IPS-18c (cell line): ENCODE data around the gene BAAT.

Source experiments
- H3K4me3 ChIP-seq: 2 replicates; pipeline ENCODE4 v1.7.0; 2013; ENCODE audit warnings: low read depth, mild to moderate bottlenecking, low read length, moderate library complexity; ENCODE audit not compliant: insufficient read depth
- H3K9me3 ChIP-seq: one replicate; pipeline ENCODE4 v1.6.1; 2013; ENCODE audit warnings: mild to moderate bottlenecking, low read length, moderate library complexity; ENCODE audit not compliant: control insufficient read depth, insufficient read depth

Gene BAAT

DNA sequence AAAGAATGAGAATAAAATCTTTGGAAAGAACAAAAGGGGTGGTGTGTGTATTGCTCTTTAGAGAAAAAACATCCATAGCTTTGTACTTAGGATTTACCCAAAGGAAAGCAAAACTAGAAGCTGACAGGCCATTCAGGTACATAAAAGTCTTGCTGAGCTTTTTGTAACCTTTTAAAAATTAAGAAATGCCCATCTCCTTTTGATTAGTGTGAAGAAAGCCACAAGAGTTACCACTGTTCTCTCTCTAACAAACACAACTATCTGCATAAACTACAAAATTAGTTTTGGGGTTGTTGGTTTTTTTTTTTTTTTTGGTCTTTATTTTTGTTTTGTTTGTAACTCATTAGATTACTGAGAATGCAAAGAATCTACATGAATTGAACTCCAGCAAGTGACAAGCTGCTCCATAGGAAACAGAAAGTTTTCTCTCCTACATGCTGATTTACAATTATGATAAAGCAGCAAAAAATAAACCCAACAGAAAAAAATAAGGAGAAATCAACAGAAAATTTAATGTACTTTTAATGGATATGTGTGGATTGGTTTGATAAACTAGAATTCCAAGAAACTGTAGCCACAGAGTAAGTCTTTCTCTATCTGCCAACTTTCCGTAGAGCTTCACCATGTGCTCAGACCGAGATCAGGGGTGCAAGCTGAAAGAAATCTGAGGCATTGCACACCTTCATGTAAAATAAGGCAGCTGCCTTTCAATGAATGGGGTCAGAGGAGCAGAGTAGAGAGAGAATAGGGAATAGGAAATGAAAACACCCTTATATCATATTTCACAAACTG lies 12.3 kb downstream of the BAAT start:
- Histone ChIP-seq H3K9me3 (no peaks in the 10 kb centered on the region), H3K4me3 (no peak overlapping the region)

GRCh38 chr9:101371813-101372212 lies 13.0 kb downstream of the BAAT start:
- Histone ChIP-seq H3K4me3 (no peak overlapping the region), H3K9me3 (no peaks in the 10 kb centered on the region)

DNA sequence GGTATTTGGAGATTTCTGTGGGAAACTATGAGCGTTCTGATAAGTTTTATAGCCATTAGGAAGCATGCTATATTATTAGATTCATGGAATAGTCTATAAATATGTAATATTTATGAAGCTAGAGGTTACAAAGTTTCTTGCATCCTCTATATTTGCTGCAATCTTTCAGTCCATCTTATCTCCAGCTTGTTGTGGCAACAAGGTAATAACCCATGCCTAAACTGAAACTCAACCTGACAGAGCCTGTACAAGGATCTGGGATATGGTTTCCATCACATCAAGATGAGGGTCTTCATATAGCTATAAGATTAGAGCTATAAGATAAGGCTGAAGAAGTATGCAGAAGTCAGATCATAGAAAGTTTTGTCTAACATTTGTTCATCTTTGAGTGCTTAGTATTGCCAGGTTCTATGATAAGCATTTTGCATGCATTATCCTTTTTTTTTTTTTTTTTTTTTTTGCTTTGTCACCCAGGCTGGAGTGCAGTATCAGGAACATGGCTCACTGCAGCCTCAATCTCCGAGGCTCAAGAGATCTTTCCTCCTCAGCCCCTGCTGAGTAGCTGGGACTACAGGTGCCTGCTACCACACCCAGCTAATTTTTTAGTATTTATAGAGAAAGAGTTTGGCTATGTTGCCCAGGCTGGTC lies 14.8 kb downstream of the BAAT start:
- Histone ChIP-seq H3K4me3 (no peak overlapping the region), H3K9me3 (no peaks in the 10 kb centered on the region)

- Histone ChIP-seq H3K4me3 (no peak overlapping the region), H3K9me3 (no peaks in the 10 kb centered on the region)
Observed at GRCh38 chr9:101369286-101369685, 15.5 kb downstream of the BAAT start.

GRCh38 chr9:101367323-101367722 lies 17.5 kb downstream of the BAAT start:
- no peaks in the 10 kb centered on the region for H3K9me3 ChIP-seq
- no peak overlapping the region for H3K4me3 ChIP-seq

- H3K4me3 ChIP-seq, result no peak overlapping the region
- no peaks in the 10 kb centered on the region for H3K9me3 ChIP-seq
Observed at GRCh38 chr9:101366038-101366756, 18.6 kb downstream of the BAAT start.

GRCh38 chr9:101365181-101365580 lies 19.6 kb downstream of the BAAT start:
- H3K9me3 ChIP-seq, result no peaks in the 10 kb centered on the region
- no peak overlapping the region for H3K4me3 ChIP-seq

DNA sequence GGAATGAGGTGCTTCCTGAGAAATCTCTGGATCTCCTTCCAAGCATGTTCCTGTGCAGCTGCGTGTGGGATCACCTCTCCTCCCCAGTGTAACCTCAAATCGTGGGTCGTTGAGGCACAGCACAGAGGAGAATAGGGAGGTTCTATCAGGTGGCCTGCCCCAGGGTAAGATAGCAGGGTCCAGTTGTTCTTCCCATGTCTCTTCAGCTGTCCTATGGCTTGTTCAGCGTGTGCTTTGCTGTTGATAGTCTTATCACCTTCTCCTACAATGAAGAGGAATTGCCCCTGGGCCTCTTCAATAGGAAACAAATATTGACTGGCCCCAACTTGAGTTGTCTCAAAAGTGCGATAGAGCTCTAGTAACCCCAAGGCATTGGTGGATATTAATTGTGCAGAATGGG lies 22.4 kb downstream of the BAAT start:
- H3K4me3 ChIP-seq, result no peak overlapping the region
- H3K9me3 ChIP-seq, result no peaks in the 10 kb centered on the region

DNA sequence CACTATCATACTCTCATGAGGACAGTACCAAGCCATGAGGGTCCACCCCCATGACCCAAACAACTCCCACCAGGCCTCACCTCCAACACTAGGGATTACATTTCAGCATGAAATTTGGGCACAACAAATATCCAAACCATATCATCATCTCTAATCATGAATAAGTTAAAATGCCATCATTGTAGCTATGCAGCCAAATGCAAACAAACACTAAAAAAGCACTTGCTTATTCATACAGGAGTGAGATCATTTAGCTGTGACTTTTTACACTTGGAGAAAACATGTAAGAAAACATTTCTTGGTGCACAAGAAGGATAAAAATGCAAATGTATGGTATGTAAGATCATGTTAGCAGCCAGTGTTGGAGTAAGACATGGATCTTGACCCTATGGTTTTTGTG lies 24.2 kb downstream of the BAAT start:
- Histone ChIP-seq H3K9me3 (peaks cover 2% of the 10 kb centered on the region), H3K4me3 (no peak overlapping the region)

DNA sequence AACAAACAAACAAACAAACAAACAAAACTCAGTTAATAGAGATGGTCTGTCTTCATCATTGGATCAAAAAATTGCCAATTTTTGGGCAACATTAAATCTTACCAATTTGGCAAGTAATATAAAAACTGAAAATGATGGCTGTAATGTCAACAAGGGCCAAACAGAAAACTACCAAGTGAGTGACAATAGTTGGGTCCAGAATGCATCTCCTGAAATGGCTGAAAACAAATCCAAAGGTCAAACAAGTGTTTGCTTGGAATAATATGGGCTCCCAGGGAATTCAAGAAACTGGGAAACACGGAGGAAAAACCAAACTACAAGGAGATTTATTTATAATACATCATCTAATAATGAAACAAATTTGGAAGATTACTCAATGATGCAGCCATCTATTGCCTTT lies 25.1 kb downstream of the BAAT start:
- Histone ChIP-seq H3K4me3 (no peak overlapping the region), H3K9me3 (peaks cover 2% of the 10 kb centered on the region)

DNA sequence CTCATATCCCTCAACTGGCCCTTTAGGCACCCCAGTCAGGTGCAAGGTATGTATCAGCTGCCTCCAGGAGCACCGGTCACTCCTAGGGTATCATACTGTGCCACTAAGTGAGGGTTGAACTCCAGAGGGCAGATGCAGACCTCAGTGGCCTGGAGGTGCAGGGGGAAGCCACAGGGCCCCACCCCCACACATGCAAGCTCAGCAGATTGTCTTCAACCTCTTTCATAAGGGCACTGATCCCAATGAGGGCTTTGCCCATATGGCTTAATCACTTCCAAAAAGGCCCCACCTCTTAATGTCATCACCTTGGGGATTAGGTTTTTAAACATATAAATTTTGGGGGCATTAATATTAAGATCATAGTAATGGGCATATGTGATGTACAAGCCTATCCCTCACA lies 28.2 kb downstream of the BAAT start:
- no peak overlapping the region for H3K4me3 ChIP-seq
- peaks cover 2% of the 10 kb centered on the region for H3K9me3 ChIP-seq

- no peak overlapping the region for H3K4me3 ChIP-seq
Observed at GRCh38 chr9:101354765-101355708, 29.8 kb downstream of the BAAT start.

GRCh38 chr9:101354143-101354764 lies 30.6 kb downstream of the BAAT start:
- Histone ChIP-seq H3K9me3 (peaks cover 2% of the 10 kb centered on the region), H3K4me3 (no peak overlapping the region)

More at GRCh38 chr9:101354765-101355708, 29.8 kb downstream of the BAAT start:
- peaks cover 2% of the 10 kb centered on the region for H3K9me3 ChIP-seq

DNA sequence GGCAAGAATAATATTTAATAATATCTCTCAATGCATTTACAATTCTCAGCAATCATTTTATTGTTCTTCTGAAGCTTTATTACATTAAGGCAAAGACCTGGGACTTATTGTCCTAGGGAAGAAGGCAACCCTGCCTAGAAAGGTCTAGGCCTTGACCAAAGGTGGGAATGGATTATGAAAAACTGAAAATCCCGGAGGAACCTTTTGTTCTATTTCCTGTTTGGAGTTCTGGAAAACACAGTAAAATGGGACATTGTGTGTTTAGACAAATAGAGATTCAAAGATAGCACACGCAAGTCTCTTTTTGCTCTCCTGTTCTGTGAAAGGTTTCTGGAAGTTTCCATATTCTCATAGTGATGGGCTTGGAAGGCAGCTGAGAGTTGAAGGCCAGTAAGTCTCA lies 31.1 kb downstream of the BAAT start:
- Histone ChIP-seq H3K4me3 (no peak overlapping the region), H3K9me3 (peaks cover 2% of the 10 kb centered on the region)

DNA sequence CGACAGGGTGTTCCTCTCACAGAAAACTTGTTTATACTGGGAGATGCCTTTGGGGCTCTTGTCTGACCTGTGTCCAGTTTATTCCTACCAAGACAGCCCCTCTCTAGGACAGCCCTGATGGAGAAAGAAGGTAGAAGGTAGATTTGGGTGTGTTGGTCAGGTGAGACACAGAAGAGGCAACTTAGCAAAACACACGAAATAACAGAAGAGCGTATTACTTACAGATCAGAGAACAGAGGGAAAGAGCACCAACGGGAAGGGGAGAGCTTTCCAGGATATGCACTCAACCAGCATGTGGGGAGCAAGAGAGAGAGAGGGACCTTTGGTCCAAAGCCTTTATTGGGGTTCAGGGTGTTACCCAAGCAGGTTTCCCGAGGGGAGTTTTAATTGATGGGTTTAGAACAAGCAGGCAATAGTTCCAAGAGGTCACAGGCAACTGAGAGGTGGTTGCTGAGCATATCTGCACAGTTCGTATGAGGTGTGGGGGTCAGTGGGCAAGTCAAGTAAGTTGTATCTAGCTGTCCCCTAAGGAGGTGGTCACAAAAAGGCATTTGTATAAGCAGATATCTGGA lies 31.8 kb downstream of the BAAT start:
- peaks cover 2% of the 10 kb centered on the region for H3K9me3 ChIP-seq

DNA sequence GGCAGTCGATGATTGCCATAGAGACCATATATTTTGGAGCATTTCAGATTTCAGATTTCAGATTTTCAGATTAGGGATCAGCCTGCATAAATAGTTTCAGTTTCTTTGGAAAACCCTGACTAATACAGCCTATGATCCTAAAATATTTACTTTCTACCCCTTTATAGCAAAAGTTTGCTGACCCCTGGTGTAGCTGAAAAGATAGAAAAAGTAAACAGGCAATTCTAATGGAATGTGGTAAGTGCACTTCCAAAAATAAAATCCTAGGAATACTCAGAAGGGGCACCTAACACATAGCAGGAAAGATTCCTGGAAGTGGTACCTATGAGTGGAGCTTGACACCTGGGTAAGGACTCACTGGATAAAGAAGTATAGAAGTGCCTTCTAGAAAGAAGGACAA lies 34.5 kb downstream of the BAAT start:
- no peaks in the 10 kb centered on the region for H3K9me3 ChIP-seq
- no peak overlapping the region for H3K4me3 ChIP-seq

More for the DNA sequence above, 31.8 kb downstream of the BAAT start:
- H3K4me3 ChIP-seq, result no peak overlapping the region
